ENCODE data around the gene LILRB4.
"Not testable (repeated sequence)": the region's sequence is repeated elsewhere in the genome, so short reads cannot be mapped to it uniquely, and the experiment has no call there.

LILRB4 gene

GRCh38 chr19:54662730-54663129 lies at the start of gene LILRB4:
LILRB4 (plus strand) TSS chr19:54662985; CDS start chr19:54663034, 49 bp downstream.
- no peak for DNase-seq

- no peak for DNase-seq
Observed at GRCh38 chr19:54614726-54615125, 48.1 kb upstream of the LILRB4 start.

- no peak for DNase-seq
Observed at GRCh38 chr19:54616057-54616456, 46.7 kb upstream of the LILRB4 start.

- no peak for DNase-seq
Observed at GRCh38 chr19:54616821-54617560, 45.8 kb upstream of the LILRB4 start.

GRCh38 chr19:54620464-54620863 lies 42.3 kb upstream of the LILRB4 start:
- DNase-seq = no peak

GRCh38 chr19:54622431-54622830 lies 40.4 kb upstream of the LILRB4 start:
- DNase-seq = no peak

- DNase-seq = not testable (repeated sequence)
Observed at GRCh38 chr19:54624234-54624633, 38.6 kb upstream of the LILRB4 start.

- DNase-seq = not testable (repeated sequence)
Observed at GRCh38 chr19:54624934-54625730, 37.7 kb upstream of the LILRB4 start.

- DNase-seq = no peak
Observed at GRCh38 chr19:54626757-54627156, 36.0 kb upstream of the LILRB4 start.

GRCh38 chr19:54627912-54628311 lies 34.9 kb upstream of the LILRB4 start:
- not testable (repeated sequence) for DNase-seq

- DNase-seq = not testable (repeated sequence)
Observed at GRCh38 chr19:54630262-54630661, 32.5 kb upstream of the LILRB4 start, which contains the start of gene LILRB1. LILRB1 (plus strand) TSS chr19:54630484; CDS start chr19:54631074, 590 bp downstream.

GRCh38 chr19:54630782-54631181 lies 32.0 kb upstream of the LILRB4 start:
- no peak for DNase-seq

- not testable (repeated sequence) for DNase-seq
Observed at GRCh38 chr19:54631489-54632337, 31.1 kb upstream of the LILRB4 start.

- not testable (repeated sequence) for DNase-seq
Observed at GRCh38 chr19:54632517-54632916, 30.3 kb upstream of the LILRB4 start.

- no peak for DNase-seq
Observed at GRCh38 chr19:54633401-54633800, 29.4 kb upstream of the LILRB4 start.

- DNase-seq = not testable (repeated sequence)
Observed at GRCh38 chr19:54636081-54636480, 26.7 kb upstream of the LILRB4 start.

- no peak for DNase-seq
Observed at GRCh38 chr19:54638683-54639082, 24.1 kb upstream of the LILRB4 start.

GRCh38 chr19:54642953-54643352 lies 19.8 kb upstream of the LILRB4 start:
- not testable (repeated sequence) for DNase-seq

GRCh38 chr19:54643583-54643982 lies 19.2 kb upstream of the LILRB4 start:
- DNase-seq = not testable (repeated sequence)

- no peak for DNase-seq
Observed at GRCh38 chr19:54644056-54644455, 18.7 kb upstream of the LILRB4 start.

GRCh38 chr19:54646331-54646841 lies 16.4 kb upstream of the LILRB4 start:
- DNase-seq = no peak

- DNase-seq = no peak
Observed at GRCh38 chr19:54648129-54648528, 14.7 kb upstream of the LILRB4 start.

Measured in NCI-H1436 (cell line).